ENCODE data around the gene KCNT1.

DNA sequence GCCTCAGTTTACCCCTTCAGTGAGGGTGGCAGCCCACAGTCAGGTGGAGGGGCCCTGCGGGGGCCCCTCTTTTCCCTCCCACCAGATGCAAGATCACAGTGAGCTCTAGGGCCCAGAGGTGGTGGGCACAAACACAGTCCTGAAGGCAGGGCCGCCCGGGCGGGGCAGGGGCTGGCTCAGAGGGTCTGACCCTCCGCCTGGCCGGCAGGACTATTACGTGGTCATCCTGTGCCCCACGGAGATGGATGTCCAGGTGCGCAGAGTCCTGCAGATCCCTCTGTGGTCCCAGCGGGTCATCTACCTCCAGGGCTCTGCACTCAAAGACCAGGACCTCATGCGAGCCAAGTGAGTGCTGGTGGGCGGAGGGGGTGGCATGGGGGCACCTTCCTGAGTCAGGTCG, 63.4 kb downstream of the KCNT1 start:
- TF ChIP-seq TAF1 (IDR thresholded peaks at IDR 0.05; ENCODE audit: borderline replicate concordance, insufficient read depth, low read length) (no peak), POLR2AphosphoS5 (IDR thresholded peaks at IDR 0.05; ENCODE audit: low read depth, low read length) (no peak), SIN3A (IDR thresholded peaks at IDR 0.05; ENCODE audit: borderline replicate concordance, insufficient read depth, low read length) (no peak), FOXP2 (optimal IDR thresholded peaks at IDR 0.05; ENCODE audit: borderline replicate concordance, extremely low read depth, extremely low read length, insufficient read depth) (no peak)

Measured in PFSK-1 (cell line).